HG03159 (cell line): ENCODE results near the gene LBR.
A peak's percentile ranks its signal among the peaks of the same experiment; 100 is the strongest.
"Not testable (repeated sequence)": the region's sequence is repeated elsewhere in the genome, so short reads cannot be mapped to it uniquely, and the experiment has no call there.

Source experiments
- ATAC-seq: cut with Tn5 transposase; IDR thresholded peaks from one replicate; pipeline ENCODE4 v1.9.1; 2021; ENCODE audit warnings: mild to moderate bottlenecking, moderate library complexity; ENCODE audit not compliant: unreplicated experiment

Gene LBR

GRCh38 chr1:225427235-225428067 lies at the start of gene LBR:
Gene LBR (minus strand): TSS chr1:225428038. CDS start chr1:225424075, 3,963 bp downstream.
- peak; percentile 37 for ATAC-seq

GRCh38 chr1:225477296-225477911 lies 49.6 kb upstream of the LBR start:
- ATAC-seq, result no peak

GRCh38 chr1:225476538-225476988 lies 48.7 kb upstream of the LBR start:
- no peak for ATAC-seq

- no peak for ATAC-seq
These were observed 48.3 kb upstream of the LBR start for GRCh38 chr1:225476100-225476511.

GRCh38 chr1:225474986-225475820 lies 47.4 kb upstream of the LBR start:
- ATAC-seq, result no peak

GRCh38 chr1:225474439-225474985 lies 46.7 kb upstream of the LBR start:
- ATAC-seq, result no peak

GRCh38 chr1:225473676-225474438 lies 46.0 kb upstream of the LBR start:
- ATAC-seq, result not testable (repeated sequence)

- not testable (repeated sequence) for ATAC-seq
These were observed 45.4 kb upstream of the LBR start for GRCh38 chr1:225473266-225473665.

GRCh38 chr1:225471453-225472301 lies 43.8 kb upstream of the LBR start:
- no peak for ATAC-seq

- ATAC-seq, result no peak
These were observed 43.2 kb upstream of the LBR start for GRCh38 chr1:225471109-225471452.

- no peak for ATAC-seq
These were observed 42.6 kb upstream of the LBR start for GRCh38 chr1:225470211-225471108.

GRCh38 chr1:225469051-225469450 lies 41.2 kb upstream of the LBR start:
- no peak for ATAC-seq

GRCh38 chr1:225468270-225469020 lies 40.6 kb upstream of the LBR start:
- no peak for ATAC-seq

GRCh38 chr1:225467193-225468020 lies 39.6 kb upstream of the LBR start:
- ATAC-seq, result peak; percentile 97

GRCh38 chr1:225466848-225467192 lies 39.0 kb upstream of the LBR start:
- ATAC-seq, result no peak

GRCh38 chr1:225465793-225466517 lies 38.1 kb upstream of the LBR start:
- no peak for ATAC-seq
